IMR-90 (cell line): ENCODE measurements around the gene ADPRS. TPM values are rescaled to one million over a fixed set of nuclear protein-coding genes. Genes with fewer than 3 reads are reported as not detected.
A peak's percentile ranks its signal among the peaks of the same experiment; 100 is the strongest.

ENCODE experiments used
- ATAC-seq: fragments of 200-7000 bp; cut with Tn5 transposase; 2 replicates; pipeline ENCODE4 v1.9.1; 2020; ENCODE audit warnings: low read depth, mild to moderate bottlenecking, moderate library complexity
- BruUV-seq: library from RNA; stranded (reverse); fragments of 400-500 nt; replicated peaks from 2 replicates; lab custom pipeline; 2021; lab: Mats Ljungman, UMichigan
- CTCF ChIA-PET: fragments of 300-600 bp; formaldehyde crosslinking; extraction: SDS; loops from one replicate; lab custom pipeline; 2021; ENCODE audit warnings: antibody characterized with exemption; lab: Yijun Ruan, JAX
- POLR2A ChIA-PET: fragments of 300-600 bp; sonication (Branson Sonifier 250); formaldehyde crosslinking; loops from one replicate; lab custom pipeline; 2022; ENCODE audit warnings: antibody characterized with exemption; ENCODE audit not compliant: unreplicated experiment; lab: Charles Lee
- DNase-seq: peaks from one replicate; pipeline ENCODE4 v3.0.0; 2013
- H2AFZ ChIP-seq: replicated peaks from 2 replicates; pipeline ENCODE3; 2013; ENCODE audit warnings: low read length, mild to moderate bottlenecking; ENCODE audit not compliant: poor library complexity
- H2AK5ac ChIP-seq: 2 replicates; pipeline ENCODE4 v1.6.1; 2013; ENCODE audit warnings: low read depth, low read length, inconsistent platforms
- H2AK9ac ChIP-seq: replicated peaks from 2 replicates; pipeline ENCODE3; 2013; ENCODE audit warnings: mild to moderate bottlenecking, low read depth, low read length, moderate library complexity; ENCODE audit not compliant: poor library complexity
- H2BK120ac ChIP-seq: 2 replicates; pipeline ENCODE4 v1.6.1; 2013; ENCODE audit warnings: low read depth, low read length, inconsistent platforms
- H2BK15ac ChIP-seq: 3 replicates; pipeline ENCODE4 v1.6.1; 2013; ENCODE audit warnings: low read depth, low read length, inconsistent platforms
- H2BK20ac ChIP-seq: 2 replicates; pipeline ENCODE4 v1.6.1; 2013; ENCODE audit warnings: low read depth, mild to moderate bottlenecking, inconsistent platforms, low read length, moderate library complexity
- H2BK5ac ChIP-seq: 2 replicates; pipeline ENCODE4 v1.6.1; 2013; ENCODE audit warnings: mild to moderate bottlenecking, low read depth, low read length, inconsistent platforms; ENCODE audit not compliant: poor library complexity, severe bottlenecking
- H3K14ac ChIP-seq: replicated peaks from 2 replicates; pipeline ENCODE4 v1.6.1; 2013; ENCODE audit warnings: low read depth, low read length, inconsistent platforms
- H3K18ac ChIP-seq: 2 replicates; pipeline ENCODE4 v1.6.1; 2013; ENCODE audit warnings: low read depth, low read length, control low read depth
- H3K23ac ChIP-seq: 2 replicates; pipeline ENCODE4 v1.6.1; 2013; ENCODE audit warnings: low read depth, low read length, inconsistent platforms
- H3K27ac ChIP-seq: 2 replicates; pipeline ENCODE4 v1.5.1; 2013; ENCODE audit warnings: mild to moderate bottlenecking, control low read depth, low read length; ENCODE audit not compliant: insufficient read depth
- H3K27me3 ChIP-seq: 2 replicates; pipeline ENCODE4 v1.6.1; 2013; ENCODE audit warnings: low read length; ENCODE audit not compliant: control insufficient read depth, insufficient read depth
- H3K36me3 ChIP-seq: 2 replicates; pipeline ENCODE4 v1.6.1; 2013; ENCODE audit warnings: low read length, mixed read lengths; ENCODE audit not compliant: control insufficient read depth, insufficient read depth
- H3K4ac ChIP-seq: 2 replicates; pipeline ENCODE4 v1.6.1; 2013; ENCODE audit warnings: low read depth, low read length, inconsistent platforms
- H3K4me1 ChIP-seq: 2 replicates; pipeline ENCODE4 v1.6.1; 2013; ENCODE audit warnings: low read length, mixed read lengths; ENCODE audit not compliant: control insufficient read depth, insufficient read depth
- H3K4me2 ChIP-seq: 2 replicates; pipeline ENCODE4 v1.6.1; 2013; ENCODE audit warnings: low read depth, mild to moderate bottlenecking, control low read depth, low read length, moderate library complexity
- H3K4me3 ChIP-seq: 2 replicates; pipeline ENCODE4 v1.5.1; 2013; ENCODE audit warnings: low read depth, mild to moderate bottlenecking, control low read depth, low read length, moderate library complexity; ENCODE audit not compliant: insufficient read depth
- H3K56ac ChIP-seq: 2 replicates; pipeline ENCODE4 v1.6.1; 2013; ENCODE audit warnings: low read length, inconsistent platforms; ENCODE audit not compliant: insufficient read depth; ENCODE audit errors: extremely low read depth
- H3K79me1 ChIP-seq, 2 experiments: 2 replicates each; pipeline ENCODE4 v1.6.1; 2013; ENCODE audit warnings: low read length in 2 of 2, inconsistent platforms in 1 of 2, low read depth in 1 of 2
- H3K9ac ChIP-seq: 2 replicates; pipeline ENCODE4 v1.6.1; 2013; ENCODE audit warnings: low read depth, low read length, control low read depth
- H3K9me1 ChIP-seq: 2 replicates; pipeline ENCODE4 v1.6.1; 2013; ENCODE audit warnings: low read length, inconsistent platforms; ENCODE audit not compliant: insufficient read depth
- H3K9me3 ChIP-seq: 2 replicates; pipeline ENCODE4 v1.6.1; 2013; ENCODE audit warnings: low read length; ENCODE audit not compliant: control insufficient read depth, insufficient read depth
- H4K20me1 ChIP-seq: 2 replicates; pipeline ENCODE4 v1.6.1; 2013; ENCODE audit warnings: low read length, inconsistent platforms; ENCODE audit not compliant: insufficient read depth
- H4K5ac ChIP-seq: 2 replicates; pipeline ENCODE4 v1.6.1; 2013; ENCODE audit warnings: mild to moderate bottlenecking, low read depth, low read length, control low read depth
- H4K8ac ChIP-seq, 2 experiments: 2 replicates each; pipeline ENCODE4 v1.6.1; 2013; ENCODE audit warnings: low read depth in 2 of 2, low read length in 2 of 2, control low read depth in 1 of 2, inconsistent platforms in 1 of 2
- H4K91ac ChIP-seq: 2 replicates; pipeline ENCODE4 v1.6.1; 2013; ENCODE audit warnings: low read depth, low read length, inconsistent platforms; ENCODE audit not compliant: insufficient read depth
- CHD1 ChIP-seq: IDR thresholded peaks from 2 replicates; pipeline ENCODE4 v1.6.1; 2012; ENCODE audit warnings: low read depth, low read length, improper control_type of control experiment
- MAZ ChIP-seq: IDR thresholded peaks from 2 replicates; pipeline ENCODE4 v1.6.1; 2012; ENCODE audit warnings: low read depth, mild to moderate bottlenecking, low read length, improper control_type of control experiment, moderate library complexity, borderline replicate concordance
- NFE2L2 ChIP-seq: fragments of 150-350 bp; IDR thresholded peaks from 2 replicates; pipeline ENCODE4 v1.6.1; 2016; ENCODE audit warnings: low read depth, mild to moderate bottlenecking, low read length
- RAD21 ChIP-seq: IDR thresholded peaks from 2 replicates; pipeline ENCODE4 v1.6.1; 2012; ENCODE audit warnings: low read length, improper control_type of control experiment
- SMC3 ChIP-seq: fragments of 150-350 bp; IDR thresholded peaks from 2 replicates; pipeline ENCODE4 v1.6.1; 2016; ENCODE audit warnings: low read depth, mild to moderate bottlenecking, antibody characterized with exemption, low read length, moderate library complexity
- WGBS, 2 experiments: methylation state at CpG; one replicate each; pipeline versions ENCODE4 v1.1.5 to v1.1.7; 2013; ENCODE audit warnings: missing lambda C conversion rate in 2 of 2; ENCODE audit not compliant: insufficient read length in 1 of 2; ENCODE audit errors: extremely low coverage in 2 of 2; 5-methylcytosine and 5-hydroxymethylcytosine counted together
- dilution Hi-C: fragments of 300-500 bp; cut with HindIII; formaldehyde crosslinking; loops from one replicate; pipeline ENCODE4 v1.14.3; 2018; ENCODE audit warnings: low sequenced_read_pairs; ENCODE audit not compliant: unreplicated experiment
- in situ Hi-C: fragments of 300-500 bp; cut with MboI; formaldehyde crosslinking; loops from 3 replicates; pipeline ENCODE4 v1.14.3; 2019; ENCODE audit warnings: low sequenced_read_pairs, inconsistent platforms, mixed read lengths
- intact Hi-C: fragments of 100-400 bp; cut with micrococcal nuclease; formaldehyde crosslinking; loops from 2 replicates; pipeline ENCODE4 v1.10.0; 2022
- polyA plus RNA-seq, 3 experiments: library from polyadenylated mRNA; depleted of rRNA; stranded (reverse); fragments of >200 nt; gene quantifications; 2 replicates each; pipeline ENCODE4 v1.2.3, GENCODE V29; 2012; ENCODE audit warnings: low replicate concordance in 1 of 3
- total RNA-seq: library from RNA; depleted of rRNA; stranded (reverse); fragments of >200 nt; gene quantifications from 2 replicates; pipeline ENCODE4 v1.2.3, GENCODE V29; 2012
- TF ChIP-seq, protein P1 (sequence below): fragments of 150-350 bp; IDR thresholded peaks from 2 replicates; pipeline ENCODE4 v1.6.1; 2017; ENCODE audit warnings: mild to moderate bottlenecking, antibody characterized with exemption, low read length, low read depth

The ADPRS gene
- total and polyA plus RNA-seq, 2 of the 4 experiments (the other 2 are of a cell fraction), result 31.0 to 37.2 TPM

GRCh38 chr1:36055706-36056105 lies 33.0 kb upstream of the ADPRS start:
- Histone ChIP-seq H4K91ac (no peak overlapping the region), H3K27ac (no peak overlapping the region), H3K9ac (no peak overlapping the region), H3K9me3 (no peaks in the 10 kb centered on the region), H3K4me2 (no peak overlapping the region), H3K23ac (no peak overlapping the region), H3K79me1 (no peaks in the 10 kb centered on the region), H3K56ac (no peak overlapping the region), H2BK20ac (no peak overlapping the region), H3K4me1 (no peaks in the 10 kb centered on the region), H3K14ac (no peak overlapping the region), H4K8ac (no peak overlapping the region), H3K4me3 (no peak overlapping the region), H2AK9ac (no peak overlapping the region), H3K27me3 (no peaks in the 10 kb centered on the region), H3K9me1 (no peaks in the 10 kb centered on the region; the same call in 1 of the 2 replicates), H2AFZ (no peak overlapping the region), H3K36me3 (peaks cover 6% of the 10 kb centered on the region), H3K18ac (no peak overlapping the region), H2BK5ac (no peak overlapping the region), H2BK120ac (no peak overlapping the region), H2BK15ac (no peak overlapping the region), H2AK5ac (no peak overlapping the region), H4K20me1 (no peaks in the 10 kb centered on the region), H4K5ac (no peak overlapping the region), H3K4ac (no peak overlapping the region)
- WGBS, 2 experiments, result no CpG with 5 or more reads among the region's 5 CpGs
- ChIA-PET CTCF (interaction anchor here (0.6 kb wide), 1 partner anchor 1388 kb away, joined by 3 read pairs; no protein-coding TSS in a partner anchor), POLR2A (no interaction called here)
- BruUV-seq, result TSS peak; percentile 30
- TF ChIP-seq CHD1 (no peak), RAD21 (no peak), MAZ (no peak), NFE2L2 (no peak), SMC3 (no peak)
- TF ChIP-seq, protein P1, sequence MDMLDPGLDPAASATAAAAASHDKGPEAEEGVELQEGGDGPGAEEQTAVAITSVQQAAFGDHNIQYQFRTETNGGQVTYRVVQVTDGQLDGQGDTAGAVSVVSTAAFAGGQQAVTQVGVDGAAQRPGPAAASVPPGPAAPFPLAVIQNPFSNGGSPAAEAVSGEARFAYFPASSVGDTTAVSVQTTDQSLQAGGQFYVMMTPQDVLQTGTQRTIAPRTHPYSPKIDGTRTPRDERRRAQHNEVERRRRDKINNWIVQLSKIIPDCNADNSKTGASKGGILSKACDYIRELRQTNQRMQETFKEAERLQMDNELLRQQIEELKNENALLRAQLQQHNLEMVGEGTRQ, result no peak
- in situ Hi-C loops (no loop called here), dilution Hi-C loops (no loop called here), intact Hi-C loops (no loop called here)
- no peak for ATAC-seq
- DNase-seq, result no peak
